ENCODE data around the gene UQCC3.
"Not testable (repeated sequence)": the region's sequence is repeated elsewhere in the genome, so short reads cannot be mapped to it uniquely, and the experiment has no call there.

UQCC3 gene

DNA sequence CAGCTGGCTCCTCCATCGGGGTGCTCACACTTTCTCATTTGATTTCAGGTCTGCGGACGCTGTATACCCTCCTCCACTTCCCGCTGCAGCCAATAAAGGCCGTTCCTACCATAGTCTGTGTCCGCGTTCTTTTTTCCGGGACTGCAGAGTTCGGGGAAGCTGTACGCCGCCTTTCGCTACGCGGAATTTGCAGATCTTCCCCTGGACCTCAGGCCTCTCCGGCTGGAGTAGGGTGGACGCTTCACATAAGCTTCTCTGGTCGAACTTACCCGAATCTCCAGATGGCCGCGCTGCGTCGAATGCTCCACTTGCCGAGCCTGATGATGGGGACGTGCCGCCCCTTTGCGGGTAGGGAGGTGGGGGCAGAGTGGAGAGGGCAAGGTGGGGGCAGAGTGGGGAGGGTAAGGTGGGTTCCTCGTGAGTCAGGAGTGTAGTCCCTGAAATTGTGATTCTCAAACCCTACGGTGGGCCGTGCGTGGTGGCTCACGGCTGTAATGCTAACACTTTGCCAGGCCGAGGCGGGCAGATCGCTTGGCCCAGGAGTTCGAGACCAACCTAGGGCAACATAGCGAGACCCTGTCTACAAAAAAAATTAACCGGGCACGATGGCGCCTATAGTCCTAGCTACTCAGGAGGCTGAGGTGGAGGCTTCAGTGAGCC is 5.7 kb upstream of the UQCC3 start:
- peak in 26 of 56 donors; percentile 20 to 71 (median 53) for DNase-seq

DNA sequence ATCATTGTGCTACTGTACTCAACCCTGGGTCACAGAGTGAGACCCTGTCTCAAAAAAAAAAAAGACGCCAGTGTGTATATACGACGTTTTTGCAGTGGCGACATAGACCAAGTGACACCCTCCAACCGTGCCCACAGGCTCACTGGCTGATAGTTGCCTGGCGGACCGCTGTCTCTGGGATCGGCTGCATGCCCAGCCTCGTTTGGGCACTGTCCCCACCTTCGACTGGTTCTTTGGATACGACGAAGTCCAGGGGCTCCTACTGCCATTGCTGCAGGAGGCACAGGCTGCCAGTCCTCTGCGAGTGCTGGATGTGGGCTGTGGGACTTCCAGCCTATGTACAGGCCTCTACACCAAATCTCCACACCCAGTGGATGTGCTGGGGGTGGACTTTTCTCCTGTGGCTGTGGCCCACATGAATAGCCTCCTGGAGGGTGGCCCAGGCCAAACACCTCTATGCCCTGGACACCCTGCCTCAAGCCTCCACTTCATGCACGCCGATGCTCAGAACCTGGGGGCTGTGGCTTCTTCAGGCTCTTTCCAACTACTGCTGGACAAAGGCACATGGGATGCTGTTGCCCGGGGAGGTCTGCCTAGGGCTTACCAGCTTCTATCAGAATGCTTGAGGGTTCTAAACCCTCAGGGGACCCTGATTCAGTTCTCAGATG is 5.1 kb upstream of the UQCC3 start:
- DNase-seq = no peak

DNA sequence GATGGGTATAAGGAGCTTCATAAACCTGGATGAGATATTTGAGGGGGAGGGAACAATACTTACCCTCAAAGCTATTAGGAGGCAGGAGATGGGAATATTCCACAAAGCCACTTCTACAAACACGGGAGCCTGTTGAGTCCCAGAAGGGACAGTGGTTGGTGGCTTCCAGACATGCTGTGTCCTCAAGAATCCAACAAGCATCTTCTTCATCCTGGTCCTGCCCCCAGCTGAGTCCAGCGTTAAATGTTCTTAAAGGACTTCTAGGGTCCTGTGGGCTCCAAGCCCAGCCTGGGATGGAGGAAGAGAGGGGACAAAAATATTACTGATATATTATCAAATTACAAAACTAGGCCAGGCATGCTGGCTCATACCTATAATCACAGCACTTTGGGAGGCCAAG is 4.0 kb upstream of the UQCC3 start:
- no peak for DNase-seq

DNA sequence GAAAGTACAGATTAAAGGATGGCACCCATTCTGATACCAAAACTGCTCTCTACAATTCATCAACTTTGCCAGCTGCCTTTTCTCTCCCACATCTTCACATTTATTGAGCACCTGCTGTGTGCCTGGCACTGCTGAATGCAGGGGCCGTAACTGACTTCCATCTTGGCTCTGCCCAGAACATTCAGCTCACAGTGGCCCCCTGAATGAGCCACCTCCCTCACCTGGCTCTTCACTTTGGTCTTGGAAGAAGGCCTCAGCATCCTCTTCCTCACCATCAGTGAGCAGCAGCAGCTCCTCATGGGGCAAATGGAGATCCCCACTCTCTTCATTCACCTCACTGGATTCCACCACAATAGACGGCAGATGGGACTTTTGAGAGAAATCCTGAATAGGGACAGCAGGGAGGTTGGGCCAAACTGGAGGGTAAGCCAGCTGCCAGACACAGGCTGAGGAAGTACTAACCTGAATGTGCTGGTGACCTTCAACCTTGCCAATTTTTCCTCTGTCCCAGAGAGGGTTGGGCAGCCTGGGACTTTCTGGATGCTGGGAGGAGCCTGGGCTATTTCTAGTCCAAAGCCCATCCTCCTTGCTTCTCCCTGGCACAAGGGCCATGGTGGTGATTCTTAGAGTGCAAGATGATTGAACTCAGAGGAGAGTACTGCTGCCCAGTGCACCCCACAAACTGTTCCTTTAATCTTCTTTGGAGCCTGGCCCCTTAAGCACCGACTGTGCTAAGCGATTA is 1.9 kb upstream of the UQCC3 start:
- no peak for DNase-seq

DNA sequence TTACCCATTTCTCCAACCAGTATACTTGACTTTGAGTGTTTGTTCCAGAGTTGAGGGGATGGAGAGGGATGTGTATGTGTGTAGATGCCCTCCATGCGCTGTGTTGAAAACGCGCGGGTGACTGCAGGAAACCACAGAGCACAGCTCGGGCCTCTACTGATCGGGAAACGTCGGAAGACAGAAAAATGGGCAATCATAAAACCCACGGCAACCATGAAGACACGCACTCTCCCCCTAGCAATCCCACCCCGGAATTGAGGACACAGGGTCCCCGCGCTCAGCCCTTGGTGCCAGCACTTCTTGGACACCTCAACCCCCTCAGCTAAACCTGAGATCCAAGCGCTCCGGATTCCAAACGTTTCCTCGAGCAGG is 251 bp upstream of the UQCC3 start:
- DNase-seq = no peak

DNA sequence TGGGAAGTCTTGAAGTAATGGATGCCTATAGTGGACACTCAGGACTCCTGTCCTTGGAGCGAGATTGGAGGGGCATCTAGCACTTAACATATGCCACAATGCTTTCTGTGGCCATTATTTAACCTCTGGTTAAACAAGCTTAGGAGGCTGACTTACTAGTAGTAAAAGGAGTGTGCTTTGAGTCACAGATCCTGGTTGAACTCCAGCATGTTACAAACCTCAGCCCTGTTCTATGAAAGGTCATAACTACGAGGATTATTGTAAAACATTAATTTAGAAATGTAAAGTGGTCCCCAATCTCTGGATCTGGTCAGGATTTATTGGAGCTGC is 1.7 kb downstream of the UQCC3 start:
- DNase-seq = no peak

DNA sequence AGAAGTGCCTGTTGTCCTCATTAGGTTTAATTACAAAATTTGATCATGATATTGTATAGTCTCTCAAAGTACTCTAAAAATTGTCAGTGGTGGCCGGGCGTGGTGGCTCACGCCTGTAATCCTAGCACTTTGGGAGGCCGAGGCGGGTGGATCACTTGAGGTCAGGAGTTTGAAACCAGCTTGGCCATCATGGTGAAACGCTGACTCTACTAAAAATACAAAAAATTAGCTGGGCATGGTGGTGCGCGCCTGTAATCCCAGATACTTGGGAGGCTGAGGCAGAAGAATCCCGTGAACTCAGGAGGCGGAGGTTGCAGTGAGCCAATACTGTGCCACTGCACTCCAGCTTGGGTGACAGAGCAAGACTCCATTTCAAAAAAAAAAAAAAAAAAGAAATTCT is 3.9 kb downstream of the UQCC3 start:
- not testable (repeated sequence) for DNase-seq

DNA sequence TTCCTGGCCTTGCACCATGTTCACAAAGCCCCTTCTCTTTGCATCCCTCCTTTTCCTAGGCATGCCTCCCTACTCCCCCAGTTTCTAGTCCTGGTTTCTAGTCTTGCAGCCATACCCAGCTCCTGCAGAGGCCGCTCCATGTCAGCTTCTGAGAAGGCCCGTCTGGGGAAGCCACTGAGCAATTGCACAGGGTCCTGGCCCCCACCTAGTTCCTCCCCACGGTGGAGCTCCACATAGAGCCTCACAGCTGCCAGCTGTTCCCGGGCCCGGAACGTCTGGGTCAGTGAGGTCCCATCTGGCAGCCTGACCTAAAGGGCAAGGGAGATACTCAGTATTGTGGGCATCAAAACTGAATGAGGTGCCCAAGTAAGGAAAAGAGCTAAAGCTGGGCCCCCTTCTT is 5.2 kb downstream of the UQCC3 start:
- no peak for DNase-seq

DNA sequence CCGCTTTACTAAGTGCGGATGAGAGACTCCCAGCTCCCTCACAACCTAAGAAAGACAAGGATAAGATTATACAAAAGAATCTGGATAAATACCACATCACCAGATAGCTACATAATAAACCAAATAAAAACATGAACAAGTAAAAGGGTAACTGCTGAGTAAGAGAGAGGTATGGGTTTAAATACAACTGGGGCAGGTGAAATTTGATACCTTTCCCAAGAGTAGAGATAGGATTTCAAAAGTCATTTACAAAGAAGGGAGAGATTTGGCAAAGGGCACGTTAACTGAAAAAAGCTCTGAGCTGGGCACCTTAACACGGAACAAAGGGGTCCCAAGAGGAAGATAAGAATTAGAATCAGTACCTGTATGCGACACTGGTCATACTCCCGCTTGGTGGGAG is 5.7 kb downstream of the UQCC3 start:
- no peak for DNase-seq

DNA sequence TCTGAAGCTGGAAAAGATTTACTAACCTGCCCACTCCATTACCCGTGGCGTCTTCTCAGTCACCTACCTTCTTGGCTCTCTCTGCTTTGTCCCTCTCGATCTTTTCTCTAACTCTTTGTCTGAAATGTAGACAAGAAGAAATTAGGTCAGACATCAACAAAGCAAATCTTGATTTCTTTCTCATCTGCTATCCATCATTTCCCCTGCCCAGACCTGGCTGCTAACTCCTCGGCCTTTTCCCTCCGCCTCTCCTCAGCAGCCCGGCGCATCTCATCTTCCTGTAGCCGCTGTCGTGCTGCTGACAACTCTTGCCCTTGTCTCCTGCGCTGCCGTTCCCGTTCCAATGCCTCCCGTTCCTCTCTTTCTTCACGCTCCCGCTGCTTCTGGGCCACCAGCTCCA is 6.2 kb downstream of the UQCC3 start:
- DNase-seq = no peak

DNA sequence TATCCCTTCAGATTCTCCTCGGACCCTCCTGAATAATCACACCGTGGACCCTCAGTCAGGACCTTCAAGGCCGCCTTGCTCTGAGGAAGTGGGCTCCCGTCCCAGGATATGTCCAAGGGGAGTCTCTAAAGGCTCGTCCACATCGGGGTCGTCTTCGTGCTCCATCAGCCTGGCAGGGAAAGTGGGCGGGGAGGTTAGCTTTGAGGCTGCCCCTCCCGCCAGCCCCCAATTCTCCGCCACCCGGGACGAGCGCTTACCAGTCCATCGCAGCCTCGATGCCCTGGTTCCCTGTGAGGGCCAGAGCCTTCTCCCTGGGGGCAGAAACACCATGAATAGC is 6.9 kb downstream of the UQCC3 start:
- no peak for DNase-seq

DNA sequence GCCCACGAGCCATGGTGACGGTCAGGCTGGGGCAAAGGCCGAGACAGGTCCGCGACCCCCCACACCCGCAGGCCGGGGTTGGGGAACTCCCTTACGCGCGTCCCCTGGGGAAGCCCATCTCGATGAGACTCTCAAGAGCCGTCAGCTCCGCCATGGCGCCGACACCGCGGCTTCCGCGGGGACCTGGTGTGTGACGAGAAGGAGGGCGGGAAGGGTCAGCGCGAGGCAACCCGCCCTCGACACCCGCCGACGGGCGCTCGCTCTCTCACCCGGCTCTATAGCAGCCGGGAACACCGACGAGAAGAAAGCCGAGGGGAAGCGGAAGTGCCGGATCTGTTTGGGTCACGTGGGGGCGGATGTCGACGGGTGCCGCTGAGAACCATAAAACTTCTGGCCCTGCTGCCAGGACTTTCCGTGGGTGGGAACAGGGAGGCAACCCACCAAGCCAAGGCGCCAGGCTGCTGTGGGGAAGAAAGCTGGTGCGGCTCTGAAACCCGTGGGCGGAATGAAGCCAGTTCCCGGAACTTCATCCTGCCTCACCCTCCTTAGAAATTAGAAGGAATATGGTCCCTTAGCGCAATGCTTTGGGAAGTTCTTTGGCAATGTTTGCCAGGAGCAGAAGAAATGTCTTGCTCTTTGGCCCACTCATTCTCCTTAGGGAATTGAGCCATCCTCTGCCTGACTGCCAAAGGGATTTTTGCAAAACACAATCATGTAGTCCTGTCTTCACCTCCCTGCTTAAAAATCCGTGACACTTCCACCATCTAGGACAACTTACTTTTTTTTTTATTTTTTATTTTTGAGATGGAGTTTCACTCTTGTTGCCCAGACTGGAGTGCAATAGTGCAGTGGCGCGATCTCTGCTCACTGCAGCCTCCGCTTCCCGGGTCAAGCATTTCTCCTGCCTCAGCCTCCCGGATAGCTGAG is 7.6 kb downstream of the UQCC3 start, which contains the start of gene UBXN1:
Gene UBXN1 (minus strand): TSS at position 304 of the 927 bp plus-strand sequence. CDS start 150 bp downstream, at position 154.
- peak; percentile 22 to 91 (median 80) for DNase-seq

DNA sequence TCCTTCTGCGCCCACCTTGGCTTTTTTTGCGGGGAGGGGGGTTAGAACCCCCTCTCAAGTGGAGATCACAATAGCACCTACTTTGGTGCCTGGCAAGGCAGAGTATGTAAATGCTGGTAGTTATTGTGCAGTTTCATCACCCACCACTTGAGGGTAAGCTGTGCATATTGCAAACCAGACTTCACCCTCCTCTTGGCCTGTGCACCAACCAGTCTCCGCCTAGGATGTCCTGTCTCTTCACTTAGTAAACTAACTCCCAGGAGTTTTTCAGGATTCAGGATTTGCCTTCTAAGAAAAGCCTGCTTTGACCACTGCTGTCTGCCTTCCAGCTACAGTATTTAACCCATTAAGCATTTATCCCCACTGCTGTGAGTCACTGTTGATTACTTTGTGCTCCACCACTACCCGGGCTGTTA is 9.4 kb downstream of the UQCC3 start:
- peak in 4 of 56 donors; percentile 7 to 12 (median 8) for DNase-seq

DNA sequence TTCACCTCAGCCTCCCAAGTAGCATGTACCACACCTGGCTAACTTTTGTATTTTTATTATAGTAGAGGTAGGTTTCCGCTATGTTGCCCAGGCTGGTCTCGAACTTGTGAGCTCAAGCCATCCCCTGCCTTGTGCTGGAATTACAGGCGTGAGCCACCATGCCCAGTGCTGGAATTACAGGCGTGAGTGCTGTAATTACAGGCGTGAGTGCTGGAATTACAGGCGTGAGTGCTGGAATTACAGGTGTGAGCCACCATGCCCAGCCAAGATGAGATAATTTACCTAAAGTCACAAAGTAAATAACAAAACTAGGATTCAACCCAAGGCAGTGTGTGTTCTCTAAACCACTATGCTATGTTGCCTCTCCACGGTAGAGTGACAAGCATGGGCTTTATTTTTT is 11.0 kb downstream of the UQCC3 start:
- DNase-seq = no peak

DNA sequence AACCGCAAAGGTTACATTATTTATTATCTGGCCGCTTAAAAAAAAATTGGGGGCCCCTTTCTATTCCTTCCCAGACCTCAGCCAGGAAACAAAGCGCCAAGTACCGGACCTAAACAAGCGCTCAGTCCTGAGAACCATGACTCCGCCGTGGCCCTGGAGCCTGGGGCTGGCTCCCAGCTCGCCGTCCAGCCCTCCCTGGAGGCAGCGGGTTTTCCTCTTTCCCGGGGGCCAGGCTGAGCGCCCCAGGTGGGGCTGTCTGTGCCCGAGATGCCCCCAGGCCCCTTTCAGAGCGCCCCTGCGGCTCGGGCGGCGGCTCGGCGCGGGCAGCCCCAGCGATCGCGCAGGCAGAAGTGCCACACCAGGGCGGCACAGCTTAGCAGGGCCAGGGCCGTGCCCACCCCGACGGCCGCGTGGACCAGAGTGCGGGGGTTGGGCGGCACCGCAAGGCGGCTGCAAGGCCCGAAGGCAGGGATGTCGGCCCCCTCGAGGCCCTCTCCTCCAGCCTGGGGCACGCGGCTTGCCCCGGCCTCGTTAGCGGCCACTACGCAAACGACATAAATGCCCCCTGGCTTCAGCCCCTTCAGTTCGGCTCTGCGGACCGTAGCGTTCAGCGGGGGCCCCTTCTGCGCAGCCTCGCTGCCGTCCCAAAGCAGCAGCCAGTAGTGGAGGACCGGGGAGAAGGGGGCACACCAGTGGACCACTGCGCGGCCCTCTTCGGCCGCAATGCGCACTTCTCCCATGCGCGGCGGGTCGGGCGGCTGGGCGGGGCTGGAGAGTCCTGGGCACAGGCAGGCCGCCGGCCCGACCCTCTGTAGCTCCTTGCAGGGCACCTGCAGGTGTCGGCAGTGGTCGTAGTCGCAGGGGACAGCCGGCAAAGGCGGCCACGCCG is 16.3 kb downstream of the UQCC3 start:
- no peak for DNase-seq

DNA sequence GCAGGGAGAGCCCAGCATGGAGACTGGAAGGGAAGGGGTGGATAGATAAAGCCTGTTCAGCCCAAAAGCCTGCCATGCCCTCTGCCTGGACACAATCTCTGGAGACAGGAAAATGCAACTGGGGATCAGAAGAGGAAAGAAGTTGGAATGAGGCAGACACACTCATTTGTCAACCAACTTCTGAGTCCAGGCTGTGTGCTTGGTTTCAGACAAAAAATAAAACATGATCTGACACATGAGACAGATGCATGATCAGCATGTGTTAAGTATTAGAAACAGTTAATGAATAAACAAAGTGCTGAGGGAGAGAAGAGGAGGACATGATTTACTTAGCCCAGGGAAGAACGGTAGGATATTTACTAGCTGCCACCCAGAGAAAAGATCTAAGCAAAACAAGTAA is 17.0 kb downstream of the UQCC3 start:
- DNase-seq = no peak

DNA sequence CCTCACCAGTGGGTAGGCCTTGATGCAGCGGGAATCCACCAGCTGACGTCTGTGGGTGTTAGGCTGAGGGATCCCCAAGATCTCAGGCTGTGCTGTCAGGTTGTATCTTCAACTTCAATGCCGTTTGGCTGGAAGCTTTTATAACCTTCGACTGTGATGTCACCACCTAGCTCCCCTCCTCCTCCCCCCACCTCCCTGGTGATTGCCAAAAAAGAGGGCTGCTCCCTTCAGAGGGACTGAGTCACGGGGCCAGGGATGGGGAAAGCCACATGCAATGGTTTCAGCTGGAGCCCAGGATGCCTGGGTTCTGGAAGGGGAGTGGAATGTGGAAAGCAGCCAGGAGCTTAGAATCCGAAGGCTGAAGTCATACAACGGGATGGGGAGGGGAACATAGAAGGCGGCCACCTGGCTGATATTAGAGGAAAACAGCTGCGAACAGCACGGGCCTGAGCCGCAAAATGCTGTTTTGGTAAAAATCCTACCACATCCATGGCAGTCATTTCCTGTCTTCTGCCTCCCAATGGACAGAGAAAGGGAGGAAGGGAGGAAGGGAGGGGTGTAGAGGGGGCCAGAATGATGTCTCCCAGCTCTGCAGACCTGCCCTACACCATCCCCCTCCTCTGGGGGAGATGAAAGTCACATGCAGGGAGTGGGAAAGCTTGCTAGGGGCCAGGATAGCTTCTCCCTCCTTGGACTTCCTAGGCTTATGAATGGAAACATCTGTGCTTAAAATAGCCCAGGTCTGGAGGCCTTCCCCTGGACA is 18.1 kb downstream of the UQCC3 start, which contains the start of gene LRRN4CL:
Gene LRRN4CL (minus strand): TSS at position 110 of the 763 bp plus-strand sequence. CDS start 1,022 bp downstream, outside the sequence.
- DNase-seq = peak in 8 of 56 donors; percentile 3 to 47 (median 24)

DNA sequence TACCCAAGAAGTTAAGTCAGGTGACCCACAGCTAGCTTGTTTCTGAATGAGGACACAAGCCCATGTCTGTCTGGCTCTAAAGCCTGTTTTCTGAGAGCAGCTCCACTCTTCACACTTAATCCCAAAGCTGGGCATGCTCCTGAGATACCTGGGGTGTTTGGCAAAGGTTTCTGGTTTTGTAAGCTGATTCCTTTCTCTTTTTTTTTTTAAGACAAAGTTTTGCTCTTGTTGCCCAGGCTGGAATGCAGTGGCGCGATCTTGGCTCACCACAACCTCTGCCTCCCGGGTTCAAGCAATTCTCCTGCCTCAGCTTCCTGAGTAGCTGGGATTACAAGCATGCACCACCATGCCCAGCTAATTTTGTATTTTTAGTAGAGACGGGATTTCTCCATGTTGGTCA is 22.2 kb downstream of the UQCC3 start:
- DNase-seq = not testable (repeated sequence)

DNA sequence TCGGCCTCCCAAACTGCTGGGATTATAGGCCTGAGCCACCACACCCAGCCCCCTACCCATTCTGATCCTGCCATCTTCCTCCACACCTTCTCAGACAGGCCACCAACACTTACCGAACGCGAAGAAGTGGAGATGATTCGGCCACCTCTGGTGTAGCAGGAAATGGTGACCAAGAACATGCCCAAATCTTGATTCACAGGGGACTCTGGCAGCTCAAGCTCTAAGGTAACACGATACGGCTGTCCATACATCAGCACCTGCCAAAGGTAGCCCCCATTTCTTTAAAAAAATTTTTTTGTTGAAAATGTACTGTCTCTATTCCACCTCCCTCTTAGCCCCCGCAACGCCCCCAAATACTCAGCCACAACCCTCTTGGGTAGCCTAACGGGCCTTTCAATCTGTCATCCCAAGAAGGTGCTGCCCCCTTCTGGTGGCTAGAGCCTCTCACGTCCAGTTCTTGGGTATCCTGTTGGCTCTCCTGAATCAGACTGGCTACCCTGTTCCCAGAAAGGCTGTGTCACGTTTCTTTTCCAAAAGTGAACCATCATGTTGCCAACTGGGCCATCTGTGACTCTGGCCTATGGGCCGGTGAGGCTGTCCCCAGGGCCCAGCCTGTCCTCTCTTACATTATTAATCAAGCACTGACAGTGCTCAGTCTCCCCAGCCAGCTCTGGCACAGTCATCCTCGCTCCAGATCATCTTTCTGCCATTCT is 23.1 kb downstream of the UQCC3 start:
- peak in 48 of 56 donors; percentile 5 to 83 (median 40) for DNase-seq

All from amygdala (tissue), 56 donors.